Esophagus (tissue), 2 donors: Measurements from ENCODE around the gene PLCB4. TPM values are rescaled to one million over a fixed set of nuclear protein-coding genes. Genes with fewer than 3 reads are reported as not detected.

Experiments used
- H3K27ac ChIP-seq, 2 donors: one replicate each; pipeline ENCODE4 v1.5.1; 2013; ENCODE audit warnings: low read depth in 2 of 2, mild to moderate bottlenecking in 2 of 2, inconsistent platforms in 1 of 2, low read length in 1 of 2, moderate library complexity in 1 of 2
- H3K27me3 ChIP-seq, 2 donors: one replicate each; pipeline ENCODE4 v1.6.1; 2013; ENCODE audit warnings: low read length in 2 of 2, control low read depth in 1 of 2, mild to moderate bottlenecking in 1 of 2; ENCODE audit not compliant: insufficient read depth in 2 of 2, control insufficient read depth in 1 of 2
- H3K36me3 ChIP-seq, 2 donors: one replicate each; pipeline ENCODE4 v1.6.1; 2013; ENCODE audit warnings: low read length in 1 of 2; ENCODE audit not compliant: control insufficient read depth in 2 of 2, insufficient read depth in 2 of 2
- H3K4me1 ChIP-seq, 2 donors: one replicate each; pipeline ENCODE4 v1.6.1; 2013; ENCODE audit warnings: low read length in 1 of 2; ENCODE audit not compliant: control insufficient read depth in 2 of 2, insufficient read depth in 2 of 2
- H3K4me3 ChIP-seq, 2 donors: one replicate each; pipeline ENCODE4 v1.5.1; 2013; ENCODE audit warnings: low read length in 2 of 2, mild to moderate bottlenecking in 2 of 2, low read depth in 1 of 2, moderate library complexity in 1 of 2
- H3K9me3 ChIP-seq, 2 donors: one replicate each; pipeline ENCODE4 v1.6.1; 2013; ENCODE audit warnings: mild to moderate bottlenecking in 2 of 2, low read depth in 1 of 2, low read length in 1 of 2, moderate library complexity in 1 of 2; ENCODE audit not compliant: control insufficient read depth in 2 of 2, insufficient read depth in 1 of 2
- WGBS, 2 donors: extraction: QIAGEN DNeasy Blood & Tissue Kit; methylation state at CpG; one replicate each; pipeline ENCODE4 v1.1.7; 2013; 5-methylcytosine and 5-hydroxymethylcytosine counted together
- polyA plus RNA-seq, 2 donors: library from polyadenylated mRNA; stranded (reverse); fragments of 200-250 nt; gene quantifications; one replicate each; pipeline ENCODE4 v1.2.3, GENCODE V29; 2013
- donor health status: healthy with polysubstance abuse.
- donor health status: Bipolar disorder and iron deficiency.

Gene PLCB4
- polyA plus RNA-seq, 2 donors = 1.9 to 2.2 TPM

DNA sequence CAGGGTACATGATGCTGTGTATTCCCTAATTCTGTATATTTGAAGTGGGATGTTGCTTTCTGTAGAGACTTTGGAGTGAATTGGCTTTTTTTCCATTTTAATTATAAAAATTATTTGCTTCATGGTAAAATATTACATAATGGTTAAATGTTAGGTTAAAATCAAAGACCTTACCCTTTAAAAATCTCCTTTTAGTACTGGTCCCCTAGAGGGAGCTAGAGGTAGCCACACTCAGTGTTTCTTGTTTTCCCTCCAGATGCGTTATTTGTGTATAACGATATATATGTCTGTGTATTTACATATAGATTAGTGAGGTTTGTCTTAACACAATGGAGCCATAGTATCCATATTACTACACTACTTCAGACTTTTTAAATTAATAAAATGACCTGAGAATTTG lies 146.7 kb downstream of the PLCB4 start:
- H3K36me3 ChIP-seq = no peaks in the 10 kb centered on the region
- no peaks in the 10 kb centered on the region for H3K9me3 ChIP-seq
- H3K4me1 ChIP-seq = no peaks in the 10 kb centered on the region
- H3K27ac ChIP-seq = no peak overlapping the region
- no peak overlapping the region for H3K4me3 ChIP-seq
- H3K27me3 ChIP-seq = no peaks in the 10 kb centered on the region
- WGBS, 2 donors = 56 to 60% methylated on average over 2 of the region's 2 CpGs

DNA sequence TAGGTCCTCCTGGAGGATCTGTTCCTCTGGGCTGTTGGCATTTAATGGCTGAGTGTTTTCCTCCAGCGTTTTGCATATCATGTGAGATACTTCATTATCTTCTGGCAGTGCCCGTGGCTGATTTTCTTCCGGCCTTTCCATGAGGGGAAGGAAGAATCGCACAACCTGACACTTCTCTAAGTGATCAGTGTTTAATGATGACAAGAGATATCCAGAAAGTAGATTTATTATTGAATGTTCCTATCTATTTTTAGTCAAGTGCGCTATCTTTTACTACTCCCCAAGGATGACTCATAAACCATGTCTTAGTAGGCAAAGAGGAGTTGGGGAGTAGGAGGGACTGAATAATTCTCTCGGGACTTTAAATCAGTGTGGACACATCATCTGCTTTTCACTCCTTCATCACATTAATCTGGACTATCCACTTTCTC lies 149.7 kb downstream of the PLCB4 start:
- no peaks in the 10 kb centered on the region for H3K4me1 ChIP-seq
- no peak overlapping the region for H3K4me3 ChIP-seq
- 71 to 74% methylated on average over 6 of the region's 6 CpGs for WGBS, 2 donors
- H3K27ac ChIP-seq = no peak overlapping the region
- no peaks in the 10 kb centered on the region for H3K27me3 ChIP-seq
- H3K36me3 ChIP-seq = no peaks in the 10 kb centered on the region
- H3K9me3 ChIP-seq = no peaks in the 10 kb centered on the region

- Histone ChIP-seq H3K27me3 (no peaks in the 10 kb centered on the region), H3K27ac (no peak overlapping the region), H3K36me3 (no peaks in the 10 kb centered on the region), H3K4me1 (no peaks in the 10 kb centered on the region), H3K4me3 (no peak overlapping the region), H3K9me3 (no peaks in the 10 kb centered on the region)
- WGBS, 2 donors = 76 to 78% methylated on average over 6 of the region's 6 CpGs
These were observed 152.1 kb downstream of the PLCB4 start for GRCh38 chr20:9220874-9221547.

- Histone ChIP-seq H3K4me3 (no peak overlapping the region), H3K9me3 (no peaks in the 10 kb centered on the region), H3K27me3 (no peaks in the 10 kb centered on the region), H3K36me3 (no peaks in the 10 kb centered on the region), H3K4me1 (no peaks in the 10 kb centered on the region), H3K27ac (no peak overlapping the region)
- WGBS, 2 donors = 85 to 91% methylated on average over 4 of the region's 4 CpGs
These were observed 154.4 kb downstream of the PLCB4 start for GRCh38 chr20:9223296-9223695.

GRCh38 chr20:9225879-9226278 lies 157.0 kb downstream of the PLCB4 start:
- Histone ChIP-seq H3K9me3 (no peaks in the 10 kb centered on the region), H3K4me1 (no peaks in the 10 kb centered on the region), H3K36me3 (no peaks in the 10 kb centered on the region), H3K4me3 (no peak overlapping the region), H3K27me3 (no peaks in the 10 kb centered on the region), H3K27ac (no peak overlapping the region)
- 68 to 80% methylated on average over 4 of the region's 4 CpGs for WGBS, 2 donors

DNA sequence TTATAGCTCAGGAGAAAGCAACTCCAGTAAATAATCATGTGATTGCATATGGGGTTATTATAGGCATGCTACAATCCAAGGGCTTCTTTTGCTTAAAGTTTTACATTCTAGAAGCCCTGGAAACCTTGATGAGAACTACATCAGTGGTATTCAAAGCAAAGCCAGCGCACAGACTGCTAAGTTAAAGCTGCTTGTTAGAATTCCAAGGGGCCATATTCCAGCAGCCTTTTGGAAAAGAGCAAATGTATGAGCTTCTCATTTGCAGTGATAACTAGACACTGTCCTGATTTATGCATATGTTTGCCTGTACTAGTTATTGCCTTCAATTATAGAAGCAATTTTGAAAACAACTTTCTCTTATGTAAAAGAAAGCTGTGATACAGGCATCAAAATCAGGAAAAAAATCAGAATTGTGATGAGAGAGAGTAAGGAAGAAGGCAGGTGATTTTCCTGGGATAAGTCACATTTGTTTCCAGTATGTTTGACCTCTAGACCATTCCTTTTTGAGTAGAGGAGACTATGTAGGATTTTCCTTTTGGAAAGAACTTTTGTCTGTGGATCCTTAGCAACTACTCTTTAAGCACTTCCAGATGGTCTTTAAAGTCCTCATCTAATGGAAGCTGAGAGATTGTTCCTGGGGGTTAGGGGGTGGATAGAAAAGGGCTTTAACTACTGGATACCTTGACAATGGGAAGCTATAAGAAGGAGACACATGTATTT lies 159.2 kb downstream of the PLCB4 start:
- Histone ChIP-seq H3K36me3 (no peaks in the 10 kb centered on the region), H3K4me1 (no peaks in the 10 kb centered on the region), H3K27me3 (no peaks in the 10 kb centered on the region), H3K4me3 (no peak overlapping the region), H3K27ac (no peak overlapping the region), H3K9me3 (no peaks in the 10 kb centered on the region)
- WGBS, 2 donors = 92 to 94% methylated on average over 1 of the region's 1 CpG

DNA sequence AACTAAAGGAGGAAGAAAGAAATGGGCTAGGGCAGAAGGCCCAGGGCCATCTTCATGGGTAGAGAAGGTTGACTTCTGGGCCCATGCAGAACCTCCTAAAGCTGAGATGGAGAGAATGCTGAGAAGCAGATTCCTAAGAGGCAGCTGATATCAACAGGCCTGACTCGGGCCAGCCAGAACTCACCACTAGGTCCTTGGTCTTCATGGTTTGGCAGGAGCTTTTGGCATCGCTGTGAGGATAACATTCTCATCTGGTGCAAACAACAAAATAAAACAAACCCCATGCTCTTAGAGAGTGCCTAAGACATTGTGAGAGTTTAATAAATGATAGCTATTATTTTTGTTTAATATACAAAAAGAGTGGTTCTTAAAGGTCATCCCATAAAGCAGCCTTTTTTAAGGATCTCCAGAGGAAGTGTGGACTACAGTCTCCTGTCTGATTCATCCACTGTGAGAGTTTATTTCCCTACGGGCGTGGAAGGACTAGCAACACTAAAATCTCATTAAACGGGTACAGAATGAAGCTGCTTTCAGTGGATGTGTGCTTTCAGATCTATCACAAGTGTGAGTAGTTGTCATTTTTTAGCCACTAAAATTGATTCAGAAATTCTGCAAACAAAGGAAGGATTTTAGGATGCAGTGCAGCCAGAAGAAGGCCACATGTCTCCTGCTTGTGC lies 160.0 kb downstream of the PLCB4 start:
- Histone ChIP-seq H3K36me3 (no peaks in the 10 kb centered on the region), H3K4me1 (no peaks in the 10 kb centered on the region), H3K27me3 (no peaks in the 10 kb centered on the region), H3K27ac (no peak overlapping the region), H3K4me3 (no peak overlapping the region), H3K9me3 (no peaks in the 10 kb centered on the region)
- 61 to 77% methylated on average over 5 of the region's 5 CpGs for WGBS, 2 donors

GRCh38 chr20:9230406-9230805 lies 161.5 kb downstream of the PLCB4 start:
- Histone ChIP-seq H3K9me3 (no peaks in the 10 kb centered on the region), H3K27ac (no peak overlapping the region), H3K4me1 (no peaks in the 10 kb centered on the region), H3K36me3 (no peaks in the 10 kb centered on the region), H3K4me3 (no peak overlapping the region), H3K27me3 (no peaks in the 10 kb centered on the region)

- Histone ChIP-seq H3K9me3 (no peaks in the 10 kb centered on the region), H3K27ac (no peak overlapping the region), H3K36me3 (no peaks in the 10 kb centered on the region), H3K4me1 (no peaks in the 10 kb centered on the region), H3K4me3 (no peak overlapping the region), H3K27me3 (no peaks in the 10 kb centered on the region)
- 75 to 83% methylated on average over 2 of the region's 2 CpGs for WGBS, 2 donors
These were observed 164.9 kb downstream of the PLCB4 start for GRCh38 chr20:9233804-9234203.
